Mammary epithelial cell (primary cell): ENCODE data around the gene RSPO3.

Experiments used
- CTCF ChIP-seq, 2 donors: IDR thresholded peaks in 1 of 2; conservative IDR thresholded peaks in 1 of 2; 2 replicates each; pipeline ENCODE4 v1.5.1; 2011 to 2012; ENCODE audit warnings: inconsistent platforms in 2 of 2, low read length in 2 of 2, mild to moderate bottlenecking in 2 of 2, control low read depth in 1 of 2, low read depth in 1 of 2; ENCODE audit not compliant: insufficient read depth in 1 of 2; ENCODE audit errors: extremely low read depth in 1 of 2
- EZH2 ChIP-seq: IDR thresholded peaks from 2 replicates; pipeline ENCODE4 v1.6.1; 2012; ENCODE audit warnings: low read length, inconsistent platforms, borderline replicate concordance

GRCh38 chr6:127200114-127200513, 81.6 kb downstream of the RSPO3 start:
- TF ChIP-seq CTCF (conservative IDR thresholded peaks at IDR 0.05 in 1 of 2, IDR thresholded peaks at IDR 0.05 in 1 of 2; ENCODE audit: extremely low read depth in 1 of 2, insufficient read depth in 1 of 2, low read depth in 1 of 2, low read length in 2 of 2), result no peak
- TF ChIP-seq EZH2, result no peak
